ENCODE results near the gene POLR2L. TPM values are rescaled to one million over a fixed set of nuclear protein-coding genes. Genes with fewer than 3 reads are reported as not detected.

Gene POLR2L
- total and polyA plus RNA-seq, 2 of the 13 experiments (the other 11 are each of a cell fraction or from before 2014, with no cell fraction given) = 104 to 114 TPM

DNA sequence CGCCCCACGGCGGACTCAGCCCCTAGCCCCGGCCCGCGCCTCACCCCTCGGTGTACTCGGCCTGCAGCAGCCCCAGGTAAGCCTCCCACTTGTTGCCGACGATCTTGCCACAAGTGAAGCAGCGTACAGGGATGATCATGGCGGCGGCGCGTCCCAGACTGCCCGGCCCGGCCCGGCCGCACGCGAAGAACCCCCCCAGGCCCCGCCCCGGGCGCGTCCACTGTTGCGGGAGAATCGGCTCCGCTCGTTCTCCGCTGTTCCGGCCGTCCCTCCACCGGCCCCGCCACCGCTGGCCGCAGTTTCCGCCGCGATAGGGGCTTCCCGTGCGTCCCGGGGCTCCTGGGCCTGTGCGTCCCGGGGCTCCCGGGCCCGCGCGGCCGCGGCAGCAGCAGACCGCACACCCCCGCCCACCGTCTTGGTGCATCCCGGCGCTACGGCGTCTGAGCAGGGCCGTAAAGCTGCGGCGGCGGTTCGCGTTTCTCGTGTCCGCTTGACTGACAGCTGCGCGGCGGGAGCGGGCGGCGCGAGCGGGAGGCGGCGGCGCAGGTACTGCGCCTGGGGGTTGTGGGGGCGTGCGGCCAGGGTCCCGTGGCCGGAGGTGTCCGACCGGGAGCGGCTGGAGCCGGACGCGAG, at the start of gene POLR2L, which contains the start of gene TSPAN4 (continued):
- TF ChIP-seq, protein P1, sequence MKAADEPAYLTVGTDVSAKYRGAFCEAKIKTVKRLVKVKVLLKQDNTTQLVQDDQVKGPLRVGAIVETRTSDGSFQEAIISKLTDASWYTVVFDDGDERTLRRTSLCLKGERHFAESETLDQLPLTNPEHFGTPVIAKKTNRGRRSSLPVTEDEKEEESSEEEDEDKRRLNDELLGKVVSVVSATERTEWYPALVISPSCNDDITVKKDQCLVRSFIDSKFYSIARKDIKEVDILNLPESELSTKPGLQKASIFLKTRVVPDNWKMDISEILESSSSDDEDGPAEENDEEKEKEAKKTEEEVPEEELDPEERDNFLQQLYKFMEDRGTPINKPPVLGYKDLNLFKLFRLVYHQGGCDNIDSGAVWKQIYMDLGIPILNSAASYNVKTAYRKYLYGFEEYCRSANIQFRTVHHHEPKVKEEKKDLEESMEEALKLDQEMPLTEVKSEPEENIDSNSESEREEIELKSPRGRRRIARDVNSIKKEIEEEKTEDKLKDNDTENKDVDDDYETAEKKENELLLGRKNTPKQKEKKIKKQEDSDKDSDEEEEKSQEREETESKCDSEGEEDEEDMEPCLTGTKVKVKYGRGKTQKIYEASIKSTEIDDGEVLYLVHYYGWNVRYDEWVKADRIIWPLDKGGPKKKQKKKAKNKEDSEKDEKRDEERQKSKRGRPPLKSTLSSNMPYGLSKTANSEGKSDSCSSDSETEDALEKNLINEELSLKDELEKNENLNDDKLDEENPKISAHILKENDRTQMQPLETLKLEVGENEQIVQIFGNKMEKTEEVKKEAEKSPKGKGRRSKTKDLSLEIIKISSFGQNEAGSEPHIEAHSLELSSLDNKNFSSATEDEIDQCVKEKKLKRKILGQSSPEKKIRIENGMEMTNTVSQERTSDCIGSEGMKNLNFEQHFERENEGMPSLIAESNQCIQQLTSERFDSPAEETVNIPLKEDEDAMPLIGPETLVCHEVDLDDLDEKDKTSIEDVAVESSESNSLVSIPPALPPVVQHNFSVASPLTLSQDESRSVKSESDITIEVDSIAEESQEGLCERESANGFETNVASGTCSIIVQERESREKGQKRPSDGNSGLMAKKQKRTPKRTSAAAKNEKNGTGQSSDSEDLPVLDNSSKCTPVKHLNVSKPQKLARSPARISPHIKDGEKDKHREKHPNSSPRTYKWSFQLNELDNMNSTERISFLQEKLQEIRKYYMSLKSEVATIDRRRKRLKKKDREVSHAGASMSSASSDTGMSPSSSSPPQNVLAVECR (CRISPR knock-in tag; IDR thresholded peaks at IDR 0.05; ENCODE audit: borderline replicate concordance) = peak; percentile 93
- 0 out of 2 replicates have a peak, but pooled peaks have one; percentile 8 for TF ChIP-seq KDM3A (CRISPR knock-in tag; IDR thresholded peaks at IDR 0.05; ENCODE audit: low read depth)
- peak; percentile 19; the same call in 1 of the 2 replicates for TF ChIP-seq ZBTB38 (CRISPR knock-in tag; IDR thresholded peaks at IDR 0.05)
- TF ChIP-seq, protein P2, sequence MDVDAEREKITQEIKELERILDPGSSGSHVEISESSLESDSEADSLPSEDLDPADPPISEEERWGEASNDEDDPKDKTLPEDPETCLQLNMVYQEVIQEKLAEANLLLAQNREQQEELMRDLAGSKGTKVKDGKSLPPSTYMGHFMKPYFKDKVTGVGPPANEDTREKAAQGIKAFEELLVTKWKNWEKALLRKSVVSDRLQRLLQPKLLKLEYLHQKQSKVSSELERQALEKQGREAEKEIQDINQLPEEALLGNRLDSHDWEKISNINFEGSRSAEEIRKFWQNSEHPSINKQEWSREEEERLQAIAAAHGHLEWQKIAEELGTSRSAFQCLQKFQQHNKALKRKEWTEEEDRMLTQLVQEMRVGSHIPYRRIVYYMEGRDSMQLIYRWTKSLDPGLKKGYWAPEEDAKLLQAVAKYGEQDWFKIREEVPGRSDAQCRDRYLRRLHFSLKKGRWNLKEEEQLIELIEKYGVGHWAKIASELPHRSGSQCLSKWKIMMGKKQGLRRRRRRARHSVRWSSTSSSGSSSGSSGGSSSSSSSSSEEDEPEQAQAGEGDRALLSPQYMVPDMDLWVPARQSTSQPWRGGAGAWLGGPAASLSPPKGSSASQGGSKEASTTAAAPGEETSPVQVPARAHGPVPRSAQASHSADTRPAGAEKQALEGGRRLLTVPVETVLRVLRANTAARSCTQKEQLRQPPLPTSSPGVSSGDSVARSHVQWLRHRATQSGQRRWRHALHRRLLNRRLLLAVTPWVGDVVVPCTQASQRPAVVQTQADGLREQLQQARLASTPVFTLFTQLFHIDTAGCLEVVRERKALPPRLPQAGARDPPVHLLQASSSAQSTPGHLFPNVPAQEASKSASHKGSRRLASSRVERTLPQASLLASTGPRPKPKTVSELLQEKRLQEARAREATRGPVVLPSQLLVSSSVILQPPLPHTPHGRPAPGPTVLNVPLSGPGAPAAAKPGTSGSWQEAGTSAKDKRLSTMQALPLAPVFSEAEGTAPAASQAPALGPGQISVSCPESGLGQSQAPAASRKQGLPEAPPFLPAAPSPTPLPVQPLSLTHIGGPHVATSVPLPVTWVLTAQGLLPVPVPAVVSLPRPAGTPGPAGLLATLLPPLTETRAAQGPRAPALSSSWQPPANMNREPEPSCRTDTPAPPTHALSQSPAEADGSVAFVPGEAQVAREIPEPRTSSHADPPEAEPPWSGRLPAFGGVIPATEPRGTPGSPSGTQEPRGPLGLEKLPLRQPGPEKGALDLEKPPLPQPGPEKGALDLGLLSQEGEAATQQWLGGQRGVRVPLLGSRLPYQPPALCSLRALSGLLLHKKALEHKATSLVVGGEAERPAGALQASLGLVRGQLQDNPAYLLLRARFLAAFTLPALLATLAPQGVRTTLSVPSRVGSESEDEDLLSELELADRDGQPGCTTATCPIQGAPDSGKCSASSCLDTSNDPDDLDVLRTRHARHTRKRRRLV (CRISPR knock-in tag; IDR thresholded peaks at IDR 0.05) = no peak
- no peak for TF ChIP-seq SCMH1 (CRISPR knock-in tag; IDR thresholded peaks at IDR 0.05; ENCODE audit: borderline replicate concordance)
- TF ChIP-seq ZNF230 (CRISPR knock-in tag; IDR thresholded peaks at IDR 0.05) = no peak
- no peak; the same call in 1 of the 2 replicates for TF ChIP-seq ZNF33A (CRISPR knock-in tag; IDR thresholded peaks at IDR 0.05; ENCODE audit: borderline replicate concordance)
- no peak for TF ChIP-seq SETDB1 (CRISPR knock-in tag; IDR thresholded peaks at IDR 0.05; ENCODE audit: borderline replicate concordance)
- TF ChIP-seq HOXA7 (CRISPR knock-in tag; IDR thresholded peaks at IDR 0.05) = no peak
- TF ChIP-seq, protein P3, sequence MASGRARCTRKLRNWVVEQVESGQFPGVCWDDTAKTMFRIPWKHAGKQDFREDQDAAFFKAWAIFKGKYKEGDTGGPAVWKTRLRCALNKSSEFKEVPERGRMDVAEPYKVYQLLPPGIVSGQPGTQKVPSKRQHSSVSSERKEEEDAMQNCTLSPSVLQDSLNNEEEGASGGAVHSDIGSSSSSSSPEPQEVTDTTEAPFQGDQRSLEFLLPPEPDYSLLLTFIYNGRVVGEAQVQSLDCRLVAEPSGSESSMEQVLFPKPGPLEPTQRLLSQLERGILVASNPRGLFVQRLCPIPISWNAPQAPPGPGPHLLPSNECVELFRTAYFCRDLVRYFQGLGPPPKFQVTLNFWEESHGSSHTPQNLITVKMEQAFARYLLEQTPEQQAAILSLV (CRISPR knock-in tag; IDR thresholded peaks at IDR 0.05; ENCODE audit: borderline replicate concordance) = peak; percentile 86; the same call in 1 of the 2 replicates
- peak; percentile 14; the same call in 1 of the 2 replicates for TF ChIP-seq FOSL1 (CRISPR knock-in tag; IDR thresholded peaks at IDR 0.05; ENCODE audit: borderline replicate concordance)
- 0 out of 2 replicates have a peak, but pooled peaks have one; percentile 36 for TF ChIP-seq SMYD3 (CRISPR knock-in tag; IDR thresholded peaks at IDR 0.05)
